H1 (cell line): ENCODE data around the gene PTPRR. TPM values are rescaled to one million over a fixed set of nuclear protein-coding genes. Genes with fewer than 3 reads are reported as not detected.
A peak's percentile ranks its signal among the peaks of the same experiment; 100 is the strongest.

Source experiments
- CTCF ChIA-PET: fragments of 300-600 bp; sonication (Branson Sonifier 250); formaldehyde crosslinking; loops from one replicate; lab custom pipeline; 2021; ENCODE audit not compliant: partially characterized antibody; lab: Charles Lee
- POLR2A ChIA-PET: fragments of 300-600 bp; sonication (Branson Sonifier 250); formaldehyde crosslinking; loops from one replicate; lab custom pipeline; 2021; ENCODE audit warnings: inconsistent platforms; ENCODE audit not compliant: partially characterized antibody; lab: Charles Lee
- DNase-seq, 2 experiments: peaks; one replicate each; pipeline versions ENCODE4 v3.0.0 to v3.0.0-alpha.2; 2010 to 2022; ENCODE audit warnings: low spot score in 2 of 2, low read depth in 1 of 2, mixed read lengths in 1 of 2
- FAIRE-seq: peaks from 2 replicates; lab custom pipeline; 2011; peaks lifted over from hg19 to GRCh38; lab: Jason Lieb, UNC
- H2AFZ ChIP-seq: 2 replicates; pipeline ENCODE4 v1.8.1; 2012; ENCODE audit warnings: low read length, inconsistent platforms
- H2AK5ac ChIP-seq: 2 replicates; pipeline ENCODE4 v1.6.1; 2013; ENCODE audit warnings: low read depth, low read length
- H2BK120ac ChIP-seq: replicated peaks from 2 replicates; pipeline ENCODE3; 2013; ENCODE audit warnings: low read depth, low read length, inconsistent platforms
- H2BK12ac ChIP-seq: 2 replicates; pipeline ENCODE4 v1.6.1; 2013; ENCODE audit warnings: low read depth, low read length
- H2BK15ac ChIP-seq: 2 replicates; pipeline ENCODE4 v1.6.1; 2013; ENCODE audit warnings: low read length
- H2BK20ac ChIP-seq: 2 replicates; pipeline ENCODE4 v1.6.1; 2013; ENCODE audit warnings: low read length
- H2BK5ac ChIP-seq: 2 replicates; pipeline ENCODE4 v1.6.1; 2013; ENCODE audit warnings: low read depth, low read length
- H3K14ac ChIP-seq: 2 replicates; pipeline ENCODE4 v1.6.1; 2013; ENCODE audit warnings: inconsistent platforms; ENCODE audit not compliant: insufficient read length
- H3K18ac ChIP-seq: 2 replicates; pipeline ENCODE4 v1.6.1; 2013; ENCODE audit warnings: low read length; ENCODE audit errors: extremely low read depth
- H3K23ac ChIP-seq: 2 replicates; pipeline ENCODE4 v1.6.1; 2013; ENCODE audit warnings: inconsistent platforms; ENCODE audit not compliant: insufficient read length
- H3K23me2 ChIP-seq: 2 replicates; pipeline ENCODE4 v1.6.1; 2013; ENCODE audit warnings: low read depth, low read length
- H3K27ac ChIP-seq: 2 replicates; pipeline ENCODE4 v1.6.1; 2011; ENCODE audit warnings: low read depth, low read length, inconsistent platforms
- H3K27me3 ChIP-seq, 4 experiments: replicated peaks in 1 of 4; 1 replicate in 1 of 4; 2 replicates in 3 of 4; pipeline versions ENCODE4 v1.6.1 to v1.8.1; 2011 to 2013; ENCODE audit warnings: low read length in 3 of 4, mild to moderate bottlenecking in 3 of 4, inconsistent platforms in 2 of 4, mixed read lengths in 2 of 4, moderate library complexity in 1 of 4; ENCODE audit not compliant: control insufficient read depth in 3 of 4, insufficient read depth in 3 of 4; ENCODE audit errors: extremely low read depth in 1 of 4
- H3K36me3 ChIP-seq, 4 experiments: 2 replicates each; pipeline versions ENCODE4 v1.6.1 to v1.8.1; 2011 to 2013; ENCODE audit warnings: mild to moderate bottlenecking in 4 of 4, low read length in 3 of 4, moderate library complexity in 2 of 4, control low read depth in 1 of 4, inconsistent platforms in 1 of 4; ENCODE audit not compliant: insufficient read depth in 4 of 4, control insufficient read depth in 2 of 4
- H3K4ac ChIP-seq: replicated peaks from 2 replicates; pipeline ENCODE3; 2013; ENCODE audit warnings: low read length, low read depth, mixed read lengths, inconsistent platforms; ENCODE audit not compliant: insufficient read length
- H3K4me1 ChIP-seq, 4 experiments: replicated peaks in 1 of 4; 1 replicate in 1 of 4; 2 replicates in 3 of 4; pipeline versions ENCODE4 v1.6.1 to v1.8.1; 2011 to 2013; ENCODE audit warnings: low read length in 3 of 4, inconsistent platforms in 2 of 4, mixed read lengths in 1 of 4; ENCODE audit not compliant: insufficient read depth in 4 of 4, control insufficient read depth in 3 of 4
- H3K4me2 ChIP-seq, 2 experiments: 2 replicates each; pipeline versions ENCODE4 v1.6.1 to v1.8.1; 2011 to 2013; ENCODE audit warnings: low read depth in 2 of 2, low read length in 2 of 2, control low read depth in 1 of 2, inconsistent platforms in 1 of 2, mild to moderate bottlenecking in 1 of 2; ENCODE audit not compliant: insufficient read depth in 1 of 2
- H3K4me3 ChIP-seq, 4 experiments: fragments of 200-600, 300-600 bp in 1 of 4; sonication (generic), shearing (Covaris generic), sonication (Bioruptor Twin) in 1 of 4; 2 replicates each; pipeline versions ENCODE4 v1.5.1 to v1.8.1; 2011 to 2016; ENCODE audit warnings: low read length in 4 of 4, low read depth in 3 of 4, control low read depth in 2 of 4, inconsistent platforms in 2 of 4, mild to moderate bottlenecking in 2 of 4, mixed read lengths in 1 of 4, moderate library complexity in 1 of 4; ENCODE audit not compliant: insufficient read depth in 2 of 4; ENCODE audit errors: extremely low read depth in 1 of 4
- H3K56ac ChIP-seq: replicated peaks from 2 replicates; pipeline ENCODE3; 2013; ENCODE audit warnings: low read depth, mild to moderate bottlenecking, mixed read lengths, low read length, inconsistent platforms; ENCODE audit not compliant: insufficient read length
- H3K79me1 ChIP-seq: 2 replicates; pipeline ENCODE4 v1.6.1; 2013; ENCODE audit warnings: low read depth, low read length, control low read depth
- H3K79me2 ChIP-seq, 2 experiments: 2 replicates each; pipeline versions ENCODE4 v1.6.1 to v1.8.1; 2012 to 2013; ENCODE audit warnings: low read length in 2 of 2, mild to moderate bottlenecking in 2 of 2, inconsistent platforms in 1 of 2; ENCODE audit not compliant: insufficient read depth in 2 of 2, control insufficient read depth in 1 of 2
- H3K9ac ChIP-seq, 4 experiments: replicated peaks in 1 of 4; 1 replicate in 1 of 4; 2 replicates in 3 of 4; pipeline versions ENCODE4 v1.6.1 to v1.8.1; 2011 to 2013; ENCODE audit warnings: low read depth in 3 of 4, low read length in 3 of 4, control low read depth in 2 of 4, mild to moderate bottlenecking in 2 of 4, moderate library complexity in 2 of 4, inconsistent platforms in 1 of 4; ENCODE audit errors: extremely low read depth in 1 of 4
- H3K9me3 ChIP-seq, 2 experiments: 2 replicates each; pipeline versions ENCODE4 v1.6.1 to v1.8.1; 2012 to 2013; ENCODE audit warnings: mild to moderate bottlenecking in 2 of 2, moderate library complexity in 2 of 2, control low read depth in 1 of 2, inconsistent platforms in 1 of 2, low read depth in 1 of 2, low read length in 1 of 2, mixed read lengths in 1 of 2; ENCODE audit not compliant: insufficient read depth in 2 of 2
- H4K20me1 ChIP-seq, 2 experiments: replicated peaks in 1 of 2; 2 replicates each; pipeline versions ENCODE3 to v1.8.1; 2011 to 2013; ENCODE audit warnings: inconsistent platforms in 2 of 2, low read length in 2 of 2, mild to moderate bottlenecking in 1 of 2; ENCODE audit not compliant: insufficient read depth in 2 of 2, control insufficient read depth in 1 of 2
- H4K5ac ChIP-seq: 2 replicates; pipeline ENCODE4 v1.6.1; 2013; ENCODE audit warnings: low read length, low read depth, mixed read lengths, inconsistent platforms; ENCODE audit not compliant: insufficient read length
- H4K8ac ChIP-seq: 2 replicates; pipeline ENCODE4 v1.8.0; 2013; ENCODE audit warnings: mild to moderate bottlenecking, moderate library complexity, low read length, inconsistent platforms; ENCODE audit not compliant: insufficient read depth; ENCODE audit errors: extremely low read depth
- H4K91ac ChIP-seq: replicated peaks from 2 replicates; pipeline ENCODE3; 2013; ENCODE audit warnings: low read length, mixed read lengths, inconsistent platforms; ENCODE audit not compliant: insufficient read length
- BCL11A ChIP-seq, 2 experiments: IDR thresholded peaks; one replicate each; pipeline ENCODE4 v1.6.1; 2011; ENCODE audit warnings: low read depth in 2 of 2, low read length in 2 of 2, mild to moderate bottlenecking in 2 of 2
- CHD1 ChIP-seq: IDR thresholded peaks from 2 replicates; pipeline ENCODE4 v1.6.1; 2012; ENCODE audit warnings: low read depth, low read length, improper control_type of control experiment
- EP300 ChIP-seq, 2 experiments: IDR thresholded peaks; 1 replicate in 1 of 2; 2 replicates in 1 of 2; pipeline ENCODE4 v1.6.1; 2011 to 2012; ENCODE audit warnings: low read depth in 2 of 2, low read length in 2 of 2, mild to moderate bottlenecking in 2 of 2, borderline replicate concordance in 1 of 2, inconsistent platforms in 1 of 2, moderate library complexity in 1 of 2
- FOSL1 ChIP-seq: IDR thresholded peaks from 2 replicates; pipeline ENCODE4 v1.6.1; 2011; ENCODE audit warnings: mild to moderate bottlenecking, low read depth, low read length, moderate library complexity; ENCODE audit not compliant: insufficient read depth
- MAFK ChIP-seq: IDR thresholded peaks from 2 replicates; pipeline ENCODE4 v1.6.1; 2012; ENCODE audit warnings: low read depth, mild to moderate bottlenecking, improper control_type of control experiment, low read length
- NRF1 ChIP-seq: IDR thresholded peaks from 2 replicates; pipeline ENCODE4 v1.6.1; 2011; ENCODE audit warnings: mild to moderate bottlenecking, low read depth, low read length, improper control_type of control experiment
- RNF2 ChIP-seq: fragments of 200-900, 300-1000 bp; sonication (generic); IDR thresholded peaks from 2 replicates; pipeline ENCODE4 v1.7.1; 2016; ENCODE audit warnings: borderline replicate concordance, low read depth, mild to moderate bottlenecking, antibody characterized with exemption, low read length; ENCODE audit not compliant: poor library complexity, severe bottlenecking; ENCODE audit errors: missing control alignments
- SP1 ChIP-seq: IDR thresholded peaks from 2 replicates; pipeline ENCODE4 v1.6.1; 2011; ENCODE audit warnings: low read depth, low read length
- SP4 ChIP-seq: IDR thresholded peaks from 2 replicates; pipeline ENCODE4 v1.6.1; 2012; ENCODE audit warnings: low read length, inconsistent platforms
- TAF1 ChIP-seq: IDR thresholded peaks from 2 replicates; pipeline ENCODE4 v1.6.1; 2011; ENCODE audit warnings: mild to moderate bottlenecking, low read depth, low read length
- TBP ChIP-seq: IDR thresholded peaks from 2 replicates; pipeline ENCODE4 v1.6.1; 2011; ENCODE audit warnings: low read depth, low read length, improper control_type of control experiment
- WGBS, 2 experiments: shearing (Covaris generic) in 1 of 2; methylation state at CpG; one replicate each; pipeline versions ENCODE4 v1.1.6 to v1.1.7; 2013 to 2015; ENCODE audit warnings: low lambda C conversion rate in 2 of 2, mixed read lengths in 2 of 2, inconsistent platforms in 1 of 2, low coverage in 1 of 2, missing lambda C conversion rate in 1 of 2; ENCODE audit not compliant: insufficient replicate concordance in 2 of 2, insufficient coverage in 1 of 2, insufficient read length in 1 of 2; ENCODE audit errors: extremely low coverage in 1 of 2, missing lambda C conversion rate in 1 of 2; 5-methylcytosine and 5-hydroxymethylcytosine counted together
- polyA plus RNA-seq, 7 experiments: library from polyadenylated mRNA; depleted of rRNA in 3 of 7; stranded (reverse) in 5 of 7; unstranded in 2 of 7; fragments of >200 nt in 5 of 7; fragments of 200-250 nt in 2 of 7; gene quantifications; 1 replicate in 5 of 7; 2 replicates in 1 of 7; 4 replicates in 1 of 7; pipeline versions ENCODE4 v1.2.1 to v1.2.3, GENCODE V29; 2011 to 2013; ENCODE audit warnings: missing spikeins in 2 of 7, mixed read lengths in 2 of 7
- total RNA-seq: library from RNA; stranded (reverse); fragmentation: NEBNext Ultra II Directional; extraction: Animal tissue kit (Norgen Biotek cat#: 25700); gene quantifications from 2 replicates; pipeline ENCODE4 v1.2.1, GENCODE V29; 2021
- TF ChIP-seq, protein P1 (sequence below), 3 experiments: IDR thresholded peaks; 1 replicate in 2 of 3; 2 replicates in 1 of 3; pipeline versions ENCODE4 v1.5.1 to v1.6.1; 2011; ENCODE audit warnings: low read length in 3 of 3, mild to moderate bottlenecking in 3 of 3, inconsistent platforms in 2 of 3, low read depth in 1 of 3, moderate library complexity in 1 of 3; ENCODE audit not compliant: insufficient read depth in 1 of 3; ENCODE audit errors: control extremely low read depth in 1 of 3

The PTPRR gene
- total and polyA plus RNA-seq, 2 of the 8 experiments (the other 6 are each of a cell fraction or from before 2014, with no cell fraction given), result 0.07 to 0.35 TPM

DNA sequence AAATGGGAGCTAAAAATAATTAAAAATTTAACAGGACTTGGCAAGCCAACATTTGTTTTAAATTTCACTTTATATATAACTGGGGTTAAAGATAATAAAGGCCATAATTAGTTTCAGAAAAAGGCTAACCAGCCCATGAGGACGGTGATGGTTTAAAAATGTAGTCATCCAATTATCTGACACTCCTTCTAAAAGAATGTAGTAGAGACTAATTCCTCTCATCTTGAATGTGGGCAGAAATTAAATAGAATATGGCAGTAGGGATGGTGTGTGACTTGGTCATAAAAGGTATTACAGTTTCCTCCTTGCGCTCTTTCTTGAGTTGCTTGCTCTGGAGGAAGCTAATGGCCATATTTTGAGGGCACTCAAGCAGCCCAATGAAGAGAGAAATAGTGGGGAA, 234.2 kb downstream of the PTPRR start:
- Histone ChIP-seq H3K9me3 (no peaks in the 10 kb centered on the region), H3K27me3 (no peaks in the 10 kb centered on the region), H3K4ac (no peak overlapping the region), H2BK20ac (no peak overlapping the region), H3K56ac (no peak overlapping the region), H3K79me1 (no peaks in the 10 kb centered on the region), H3K36me3 (no peaks in the 10 kb centered on the region), H2BK120ac (no peak overlapping the region), H4K8ac (no peak overlapping the region), H3K18ac (no peak overlapping the region), H3K9ac (no peak overlapping the region), H4K91ac (no peak overlapping the region), H3K14ac (no peak overlapping the region), H3K23ac (no peak overlapping the region), H2BK12ac (0 out of 2 replicates have a peak overlapping the region, but pooled peaks have one; percentile 21), H2AFZ (no peak overlapping the region), H4K5ac (no peak overlapping the region), H3K4me3 (no peak overlapping the region), H3K27ac (no peak overlapping the region), H2BK15ac (no peak overlapping the region), H2AK5ac (no peak overlapping the region), H4K20me1 (no peaks in the 10 kb centered on the region), H3K23me2 (no peaks in the 10 kb centered on the region), H2BK5ac (no peak overlapping the region), H3K79me2 (no peaks in the 10 kb centered on the region), H3K4me2 (no peak overlapping the region), H3K4me1 (peaks cover 0 to 5% (median 3%) of the 10 kb centered on the region in 4 experiments; a peak in 1 of 7 replicates)
- FAIRE-seq (no peak), DNase-seq (no peak)
- 98% methylated on average over 2 of the region's 2 CpGs; no CpG with 5 or more reads in 1 of the 2 experiments for WGBS, 2 experiments
- ChIA-PET POLR2A (no interaction called here), CTCF (interaction anchor here (1.0 kb wide), 2 partner anchors 48 to 64 kb away, joined by 3 read pairs; no protein-coding TSS in a partner anchor)
- TF ChIP-seq SP4, result no peak
- no peak for TF ChIP-seq TAF1
- no peak for TF ChIP-seq NRF1
- TF ChIP-seq, protein P1, sequence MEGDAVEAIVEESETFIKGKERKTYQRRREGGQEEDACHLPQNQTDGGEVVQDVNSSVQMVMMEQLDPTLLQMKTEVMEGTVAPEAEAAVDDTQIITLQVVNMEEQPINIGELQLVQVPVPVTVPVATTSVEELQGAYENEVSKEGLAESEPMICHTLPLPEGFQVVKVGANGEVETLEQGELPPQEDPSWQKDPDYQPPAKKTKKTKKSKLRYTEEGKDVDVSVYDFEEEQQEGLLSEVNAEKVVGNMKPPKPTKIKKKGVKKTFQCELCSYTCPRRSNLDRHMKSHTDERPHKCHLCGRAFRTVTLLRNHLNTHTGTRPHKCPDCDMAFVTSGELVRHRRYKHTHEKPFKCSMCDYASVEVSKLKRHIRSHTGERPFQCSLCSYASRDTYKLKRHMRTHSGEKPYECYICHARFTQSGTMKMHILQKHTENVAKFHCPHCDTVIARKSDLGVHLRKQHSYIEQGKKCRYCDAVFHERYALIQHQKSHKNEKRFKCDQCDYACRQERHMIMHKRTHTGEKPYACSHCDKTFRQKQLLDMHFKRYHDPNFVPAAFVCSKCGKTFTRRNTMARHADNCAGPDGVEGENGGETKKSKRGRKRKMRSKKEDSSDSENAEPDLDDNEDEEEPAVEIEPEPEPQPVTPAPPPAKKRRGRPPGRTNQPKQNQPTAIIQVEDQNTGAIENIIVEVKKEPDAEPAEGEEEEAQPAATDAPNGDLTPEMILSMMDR (IDR thresholded peaks at IDR 0.05; ENCODE audit: control extremely low read depth in 1 of 3, insufficient read depth in 1 of 3, low read depth in 1 of 3, low read length in 3 of 3), result no peak
- TF ChIP-seq MAFK, result no peak
- TF ChIP-seq TBP, result no peak
- no peak for TF ChIP-seq SP1
- no peak for TF ChIP-seq BCL11A (IDR thresholded peaks at IDR 0.05; ENCODE audit: low read depth in 2 of 2, low read length in 2 of 2)
- no peak for TF ChIP-seq RNF2
- no peak for TF ChIP-seq EP300 (IDR thresholded peaks at IDR 0.05; ENCODE audit: borderline replicate concordance in 1 of 2, low read depth in 2 of 2, low read length in 2 of 2)
- no peak for TF ChIP-seq FOSL1
- no peak for TF ChIP-seq CHD1
